GM18502 (cell line): ENCODE results near the gene B3GNT3.
"Not testable (repeated sequence)": the region's sequence is repeated elsewhere in the genome, so short reads cannot be mapped to it uniquely, and the experiment has no call there.

Experiments used
- ATAC-seq: cut with Tn5 transposase; IDR thresholded peaks from one replicate; pipeline ENCODE4 v1.9.1; 2021; ENCODE audit warnings: mild to moderate bottlenecking; ENCODE audit not compliant: unreplicated experiment, poor library complexity

Gene B3GNT3

DNA sequence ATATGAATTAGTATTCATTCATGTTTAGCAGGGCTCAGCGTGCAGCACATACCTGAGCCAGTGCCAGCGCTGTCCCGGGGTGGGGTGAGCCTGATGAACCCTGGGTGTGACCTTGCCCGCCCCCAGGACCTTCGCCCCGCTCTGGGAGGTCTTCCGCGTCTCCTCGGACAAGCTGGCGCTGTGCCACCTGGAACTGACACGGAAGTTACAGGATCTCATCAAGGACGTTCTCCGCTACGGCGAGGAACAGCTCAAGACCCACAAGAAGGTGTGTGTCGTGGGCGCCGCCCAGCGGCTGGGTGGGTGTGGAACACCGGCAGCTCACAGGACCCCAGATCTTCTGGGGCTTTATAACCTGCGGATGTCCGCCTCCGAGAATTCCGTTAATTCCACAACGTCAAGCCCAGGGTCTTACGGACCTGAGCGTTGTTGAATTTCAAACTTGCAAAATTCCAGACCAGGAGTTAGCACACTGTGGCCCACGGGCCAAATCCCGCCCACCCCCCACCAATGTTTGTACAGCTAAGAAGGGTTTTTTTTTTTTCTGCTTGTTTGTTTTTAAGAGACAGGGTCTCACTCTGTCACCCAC lies 28.3 kb upstream of the B3GNT3 start:
- no peak for ATAC-seq

DNA sequence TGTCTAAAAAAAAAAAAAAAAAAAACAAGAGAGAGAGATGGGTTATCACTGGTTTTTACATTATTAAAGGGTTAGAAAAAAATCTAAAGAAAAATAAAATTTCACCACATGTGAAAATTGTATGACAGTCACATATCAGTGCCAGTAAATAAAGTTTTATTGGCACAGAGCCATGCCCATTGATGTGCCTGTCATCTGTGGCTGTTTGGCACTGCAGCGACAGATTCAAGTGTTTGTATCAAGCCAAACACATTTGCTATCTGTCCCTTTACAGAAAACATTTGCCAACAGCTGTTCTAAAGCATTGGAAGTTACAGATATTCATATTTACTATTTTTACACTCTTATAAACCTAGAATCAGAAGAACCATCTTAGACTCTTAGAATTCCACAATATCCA lies 27.4 kb upstream of the B3GNT3 start:
- no peak for ATAC-seq

DNA sequence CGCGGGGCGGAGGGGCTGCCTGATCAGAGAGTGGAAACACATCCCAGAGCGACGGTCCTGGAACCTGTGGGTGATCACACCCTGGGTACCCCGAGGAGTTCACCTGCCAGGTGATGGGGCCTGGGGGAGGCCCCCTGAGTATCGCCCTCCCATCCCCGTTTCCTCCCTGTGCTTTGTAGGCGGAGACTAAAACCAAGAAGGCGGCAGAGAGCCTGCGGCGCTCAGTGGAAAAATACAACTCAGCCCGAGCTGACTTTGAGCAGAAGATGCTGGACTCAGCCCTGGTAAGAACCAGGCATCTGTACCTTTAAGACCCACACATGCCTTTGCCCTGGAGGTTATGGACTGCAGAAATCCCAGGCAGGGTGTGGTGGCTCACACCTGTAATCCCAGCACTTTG lies 24.3 kb upstream of the B3GNT3 start:
- no peak for ATAC-seq

DNA sequence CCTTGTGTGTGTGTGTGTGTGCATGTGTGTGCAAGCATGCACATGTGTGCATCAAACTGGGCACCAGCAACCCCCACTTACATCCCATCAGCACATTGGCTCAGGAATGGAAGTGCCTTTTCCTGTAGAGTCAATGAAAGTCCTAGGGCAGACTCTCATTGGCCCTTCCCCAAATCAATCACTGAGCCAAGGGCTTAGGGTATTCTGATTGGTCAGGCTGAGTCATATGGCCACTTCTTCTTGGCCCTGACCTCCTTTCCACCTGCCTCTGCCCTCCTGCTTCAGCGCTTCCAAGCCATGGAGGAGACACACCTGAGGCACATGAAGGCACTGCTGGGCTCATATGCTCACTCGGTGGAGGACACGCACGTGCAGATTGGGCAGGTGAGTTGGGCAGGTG lies 22.8 kb upstream of the B3GNT3 start:
- no peak for ATAC-seq

DNA sequence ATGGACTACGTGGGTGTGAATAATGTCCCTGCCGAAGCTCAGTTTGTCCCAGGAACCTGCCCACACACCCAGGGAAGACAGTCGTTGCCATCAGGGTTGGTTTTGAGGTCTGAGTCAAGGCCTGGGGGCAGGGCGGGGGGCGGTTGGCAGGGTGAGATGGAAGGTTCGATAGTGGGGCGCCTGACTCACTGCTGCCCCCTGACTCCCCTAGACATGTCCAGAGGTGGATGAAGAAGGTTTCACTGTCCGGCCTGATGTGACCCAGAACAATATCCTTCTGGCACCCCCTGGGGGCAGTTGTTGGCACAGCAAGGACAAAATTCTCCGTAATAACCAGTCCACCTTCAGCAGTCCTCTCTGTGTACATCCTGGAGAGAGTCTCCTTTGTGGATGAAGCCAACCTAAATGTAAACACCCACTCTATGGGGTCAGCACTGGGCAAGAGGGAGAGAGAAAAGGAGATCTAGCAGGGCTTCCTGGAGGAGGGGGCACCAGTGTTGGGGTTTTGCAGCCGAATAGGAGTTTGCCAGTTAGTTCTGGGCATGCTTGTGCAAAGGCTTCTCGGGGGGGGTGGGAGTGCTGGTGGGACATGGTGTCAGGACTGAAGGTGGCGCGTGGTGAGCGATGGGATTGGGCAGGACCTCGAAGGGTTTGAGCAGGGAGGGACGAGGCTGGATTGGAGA lies 19.6 kb upstream of the B3GNT3 start:
- no peak for ATAC-seq

DNA sequence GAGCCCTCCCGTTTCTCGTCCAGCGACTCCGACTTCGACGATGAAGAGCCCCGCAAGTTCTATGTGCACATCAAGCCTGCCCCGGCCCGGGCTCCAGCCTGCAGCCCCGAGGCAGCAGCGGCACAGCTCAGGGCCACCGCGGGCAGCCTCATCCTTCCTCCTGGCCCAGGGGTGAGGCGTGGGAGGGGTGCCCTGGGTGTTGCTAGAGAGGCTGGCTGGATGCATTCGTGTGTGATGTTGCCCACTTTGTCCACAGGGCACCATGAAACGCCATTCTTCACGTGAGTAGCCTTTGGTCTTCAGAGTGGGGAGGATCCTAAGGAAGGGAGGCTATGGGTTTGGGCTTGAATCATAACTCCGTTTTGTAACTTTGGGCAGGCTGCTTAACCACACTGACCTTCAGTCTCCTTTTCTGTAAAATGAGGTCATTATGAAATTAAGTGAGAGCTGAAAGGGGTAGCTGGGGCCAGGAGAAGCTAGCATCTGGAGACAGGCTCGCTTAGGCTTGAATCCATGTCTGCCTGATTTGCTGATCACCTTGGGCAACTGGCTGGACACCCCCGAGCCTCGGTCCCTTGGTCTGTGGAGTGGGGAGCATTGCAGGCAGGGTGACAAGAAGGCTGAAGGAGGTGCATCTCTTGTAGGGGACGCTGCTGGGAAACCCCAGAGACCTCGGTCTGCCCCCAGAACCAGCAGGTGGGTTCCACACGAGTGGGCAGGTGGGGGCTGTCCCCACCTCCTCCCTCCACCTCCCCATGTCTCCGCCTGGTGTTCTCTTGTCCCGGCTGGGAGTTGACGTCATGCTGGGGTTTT lies 18.7 kb upstream of the B3GNT3 start:
- ATAC-seq: peak; percentile 68

DNA sequence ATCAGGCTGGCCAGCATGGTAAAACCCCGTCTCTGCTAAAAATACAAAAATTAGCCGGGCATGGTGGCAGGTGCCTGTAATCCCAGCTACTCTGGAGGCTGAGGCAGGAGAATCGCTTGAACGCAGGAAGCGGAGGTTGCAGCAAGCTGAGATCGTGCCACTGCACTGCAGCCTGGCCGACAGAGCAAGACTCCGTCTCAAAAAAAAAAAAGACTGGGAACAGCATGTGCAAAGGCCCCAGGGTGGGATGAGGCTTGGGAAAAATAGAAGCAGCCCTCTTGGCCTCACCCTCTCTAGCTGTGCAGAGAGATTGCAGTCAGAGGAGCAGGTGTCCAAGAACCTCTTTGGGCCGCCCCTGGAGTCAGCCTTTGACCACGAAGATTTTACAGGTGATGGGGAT lies 17.1 kb upstream of the B3GNT3 start:
- ATAC-seq: not testable (repeated sequence)

DNA sequence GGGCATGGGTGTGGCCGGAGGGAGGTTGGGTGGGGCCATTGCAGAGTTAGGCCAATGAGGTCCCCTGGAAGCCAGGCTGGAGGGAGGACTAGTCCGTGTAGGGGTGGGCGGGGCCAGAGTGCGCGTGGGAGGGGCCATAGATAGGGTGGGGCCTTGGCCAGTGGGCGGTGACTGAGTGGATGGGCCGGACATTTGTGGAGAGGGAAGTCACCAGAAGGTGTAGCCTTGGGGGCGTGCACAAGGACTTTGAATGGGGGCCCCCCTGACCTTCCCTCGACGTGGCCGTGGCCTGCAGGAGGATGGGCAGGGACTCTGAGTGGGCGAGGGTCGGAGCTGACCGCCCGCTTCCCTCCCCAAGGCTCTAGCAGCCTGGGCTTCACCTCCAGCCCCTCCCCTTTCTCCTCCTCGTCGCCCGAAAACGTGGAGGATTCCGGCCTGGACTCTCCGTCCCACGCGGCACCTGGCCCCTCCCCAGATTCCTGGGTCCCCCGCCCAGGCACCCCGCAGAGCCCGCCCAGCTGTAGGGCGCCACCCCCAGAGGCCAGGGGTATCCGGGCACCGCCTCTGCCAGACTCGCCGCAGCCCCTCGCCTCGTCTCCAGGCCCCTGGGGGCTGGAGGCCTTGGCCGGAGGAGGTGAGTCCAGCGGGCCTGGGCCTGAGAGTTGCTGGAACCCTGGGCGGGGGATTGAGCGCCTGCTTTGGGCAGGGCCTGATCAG lies 16.5 kb upstream of the B3GNT3 start:
- no peak for ATAC-seq

DNA sequence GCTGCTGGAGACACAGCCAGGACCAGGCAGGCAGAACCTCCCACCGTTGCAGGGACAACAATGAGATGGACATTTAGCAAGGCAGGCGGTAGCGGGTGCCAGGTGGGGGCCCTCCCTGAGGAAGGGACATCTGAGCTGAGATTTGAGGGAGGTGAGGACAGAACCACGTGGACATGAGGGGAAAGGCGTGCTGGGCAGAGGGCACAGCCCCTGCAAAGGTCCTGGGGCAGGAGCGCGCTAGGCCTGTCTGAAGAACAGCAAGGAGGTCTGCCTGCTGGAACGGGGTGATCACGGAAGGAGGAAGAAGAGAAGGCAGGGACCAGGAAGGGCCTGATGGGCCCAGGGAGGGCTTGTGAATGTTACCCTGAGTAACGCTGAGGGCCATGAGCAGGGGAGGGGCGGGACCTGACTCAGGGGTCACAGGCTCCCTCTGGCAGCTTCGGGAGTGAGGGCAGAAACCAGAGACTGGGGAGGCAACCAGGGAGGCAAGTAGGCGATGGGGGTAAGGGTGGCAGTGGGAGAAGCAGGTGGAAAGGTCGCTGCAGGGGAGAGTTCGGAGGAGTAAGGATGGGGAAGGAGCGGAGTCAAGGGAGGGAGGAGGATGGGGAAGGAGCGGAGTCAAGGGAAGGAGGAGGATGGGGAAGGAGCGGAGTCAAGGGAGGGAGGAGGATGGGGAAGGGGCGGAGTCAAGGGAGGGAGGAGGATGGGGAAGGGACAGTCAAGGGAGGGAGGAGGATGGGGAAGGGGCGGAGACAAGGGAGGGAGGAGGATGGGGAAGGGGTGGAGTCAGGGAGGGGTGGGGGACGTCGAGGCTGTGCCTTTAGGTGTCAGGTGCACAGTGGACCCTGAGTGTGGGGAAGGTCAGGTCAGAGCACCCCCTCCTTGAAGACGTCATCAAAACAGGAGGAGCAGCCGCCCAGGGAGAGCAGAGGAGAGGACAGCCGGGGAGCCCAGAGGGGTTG lies 15.7 kb upstream of the B3GNT3 start:
- no peak for ATAC-seq

DNA sequence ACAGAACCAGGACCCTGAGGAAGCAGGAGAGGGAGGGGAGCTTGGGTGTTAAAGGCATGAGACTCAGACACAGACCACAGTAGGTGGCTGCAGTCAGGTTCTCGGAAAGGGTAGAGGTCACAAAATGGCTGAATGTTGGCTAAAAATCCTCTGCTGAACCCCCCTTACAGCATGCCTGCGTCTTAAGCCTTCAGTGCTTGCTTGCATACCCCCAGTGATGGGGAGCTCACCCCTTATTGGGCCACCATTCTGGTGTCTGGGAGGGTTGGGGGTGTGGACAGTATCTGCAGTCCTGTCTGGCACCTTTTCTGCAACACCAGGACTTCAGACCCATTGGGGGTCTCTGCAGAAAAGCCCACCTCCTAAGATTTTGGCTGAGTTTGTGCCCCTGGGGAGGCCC lies 14.2 kb upstream of the B3GNT3 start:
- ATAC-seq: no peak

DNA sequence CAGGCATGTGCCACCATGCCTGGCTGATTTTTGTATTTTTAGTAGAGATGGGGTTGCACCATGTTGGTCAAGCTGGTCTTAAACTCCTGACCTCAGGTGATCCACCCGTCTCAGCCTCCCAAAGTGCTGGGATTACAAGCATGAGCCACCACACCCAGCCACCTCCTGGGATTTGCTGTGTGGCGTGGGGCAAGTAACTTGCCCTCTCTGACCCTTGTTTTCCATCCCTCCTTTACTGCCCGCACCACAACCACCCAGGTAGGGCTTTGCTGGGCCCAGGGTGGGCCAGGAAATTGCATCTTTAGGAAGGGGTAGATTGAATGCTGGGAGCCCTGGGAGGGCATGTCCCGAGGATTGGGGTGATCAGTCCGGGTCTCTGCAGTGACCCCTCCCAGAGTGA lies 11.2 kb upstream of the B3GNT3 start:
- not testable (repeated sequence) for ATAC-seq

DNA sequence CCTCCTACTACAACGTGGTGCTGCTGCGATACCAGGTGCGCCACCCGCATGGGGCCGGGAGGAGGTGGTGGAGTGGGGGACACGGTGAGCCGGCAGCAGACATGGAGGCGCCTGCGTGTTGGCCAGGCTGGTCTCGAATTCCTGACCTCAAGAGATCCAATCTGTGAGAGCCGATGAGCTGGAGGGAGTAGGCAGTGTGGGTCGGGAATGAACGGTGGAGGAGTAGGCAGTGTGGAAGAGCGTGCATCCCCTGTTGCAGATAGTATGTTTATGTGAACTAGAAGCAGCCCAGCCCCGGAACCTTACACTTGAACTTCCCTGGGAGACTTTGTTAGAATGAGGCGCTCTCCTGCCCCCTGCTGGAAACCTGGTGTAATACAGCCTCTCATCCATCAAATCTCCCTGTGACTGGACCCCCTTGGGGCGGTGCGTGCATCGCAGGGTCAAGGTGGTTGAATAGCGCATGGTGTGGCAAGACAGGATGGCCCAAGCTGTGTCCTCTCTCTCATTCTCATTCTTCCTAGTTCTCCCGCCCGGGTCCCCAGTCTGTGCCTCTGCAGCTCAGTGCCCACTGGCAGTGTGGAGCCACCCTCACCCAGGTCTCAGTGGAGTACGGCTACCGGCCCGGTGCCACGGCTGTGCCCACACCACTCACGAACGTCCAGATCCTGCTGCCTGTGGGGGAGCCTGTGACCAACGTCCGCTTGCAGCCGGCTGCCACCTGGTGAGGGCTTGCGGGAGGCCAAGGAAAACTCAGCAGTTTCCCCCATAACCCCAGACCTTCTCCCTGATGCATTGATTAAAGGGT lies 10.5 kb upstream of the B3GNT3 start:
- no peak for ATAC-seq

DNA sequence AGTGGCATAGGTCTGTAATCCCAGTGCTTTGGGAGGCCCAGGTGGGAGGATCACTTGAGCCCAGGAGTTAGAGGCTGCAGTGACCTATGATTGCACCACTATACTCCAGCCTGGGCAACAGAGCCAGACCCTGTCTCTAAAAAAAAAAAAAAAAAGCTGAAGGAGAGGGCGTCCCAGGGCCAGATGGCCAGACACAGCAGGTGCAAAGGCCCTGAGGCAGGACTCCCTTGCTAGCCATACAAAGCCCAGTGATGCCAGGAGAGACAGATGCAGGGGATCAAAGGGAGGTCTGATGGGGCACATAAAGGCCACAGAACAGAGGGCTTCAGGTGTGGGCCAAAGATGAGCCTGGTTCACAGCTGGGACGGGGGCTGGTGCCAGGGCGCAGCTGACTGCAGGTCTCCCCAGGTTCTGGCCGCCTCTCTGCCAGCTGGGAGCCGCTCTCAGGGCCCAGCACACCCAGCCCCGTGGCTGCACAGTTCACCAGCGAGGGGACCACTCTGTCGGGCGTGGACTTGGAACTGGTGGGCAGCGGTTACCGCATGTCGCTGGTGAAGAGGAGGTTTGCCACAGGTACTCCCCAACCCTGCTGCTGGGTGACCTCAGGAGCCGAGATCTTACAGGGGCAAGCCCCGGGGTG lies 7.5 kb upstream of the B3GNT3 start:
- no peak for ATAC-seq

DNA sequence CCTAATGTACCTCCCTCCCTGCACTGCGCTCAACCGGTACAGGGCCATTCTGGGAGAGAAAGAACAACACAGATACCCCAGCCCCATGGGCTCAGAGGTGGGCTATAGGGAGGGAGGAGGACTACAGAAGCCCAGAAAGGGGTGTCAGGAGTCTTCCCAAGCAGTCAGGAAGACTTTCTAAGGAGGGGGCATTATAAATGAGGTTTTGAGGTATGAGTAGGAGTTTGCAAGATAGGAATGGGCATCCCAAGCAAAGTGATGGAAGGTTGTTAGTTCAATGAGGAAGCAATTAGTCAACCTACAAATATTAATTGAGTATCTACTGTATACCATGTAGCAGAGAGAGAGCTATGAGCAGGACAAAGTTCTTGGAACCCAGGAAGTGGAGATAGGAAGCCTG lies 6.3 kb upstream of the B3GNT3 start:
- ATAC-seq: no peak

DNA sequence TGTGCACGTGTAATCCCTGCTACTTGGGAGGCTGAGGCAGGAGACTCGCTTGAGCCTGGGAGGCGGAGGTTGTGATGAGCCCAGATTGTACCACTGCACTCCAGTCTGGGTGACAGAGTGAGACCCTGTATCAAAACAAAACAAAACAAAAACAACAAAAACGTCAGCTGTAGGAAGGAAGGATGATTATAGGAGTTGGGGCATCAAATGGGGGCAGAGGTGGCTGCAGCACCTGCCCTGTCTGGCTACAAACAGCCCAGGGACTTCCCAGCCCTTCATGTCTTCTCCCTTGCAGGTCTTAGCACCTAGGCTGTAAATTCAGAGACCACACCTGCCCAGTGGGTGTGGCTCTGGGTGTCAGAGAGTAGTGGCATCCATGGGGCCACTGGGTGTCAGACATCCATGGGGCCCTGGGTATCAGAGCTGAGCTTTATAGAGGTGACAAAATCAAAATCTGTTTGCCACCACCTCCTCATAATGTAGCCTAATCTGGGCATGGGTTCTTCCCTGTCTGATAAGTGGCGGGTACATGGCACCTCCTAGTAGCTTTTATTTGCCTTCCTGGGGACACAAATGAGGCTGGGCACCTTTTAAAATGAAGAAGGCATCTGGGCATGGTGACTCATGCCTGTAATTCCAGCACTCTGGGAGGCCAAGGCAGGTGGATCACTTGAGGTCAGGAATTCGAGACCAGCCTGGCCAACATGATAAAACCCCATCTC lies 4.7 kb upstream of the B3GNT3 start:
- ATAC-seq: no peak

DNA sequence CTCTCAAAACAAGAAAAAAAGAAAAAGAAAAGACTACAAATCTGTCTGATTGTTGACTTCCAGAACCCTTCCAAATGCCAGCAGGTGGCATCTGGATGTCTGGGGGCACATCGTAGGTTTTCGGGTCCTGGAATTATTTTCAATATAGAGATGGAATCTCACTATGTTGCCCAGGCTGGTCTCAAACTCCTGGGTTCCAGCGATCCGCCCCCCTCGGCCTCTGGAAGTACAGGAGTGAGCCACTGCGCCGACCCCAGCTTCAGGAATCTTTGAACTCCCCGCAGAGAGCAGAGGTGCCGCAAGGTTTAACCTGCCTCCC lies 567 bp upstream of the B3GNT3 start:
- no peak for ATAC-seq

DNA sequence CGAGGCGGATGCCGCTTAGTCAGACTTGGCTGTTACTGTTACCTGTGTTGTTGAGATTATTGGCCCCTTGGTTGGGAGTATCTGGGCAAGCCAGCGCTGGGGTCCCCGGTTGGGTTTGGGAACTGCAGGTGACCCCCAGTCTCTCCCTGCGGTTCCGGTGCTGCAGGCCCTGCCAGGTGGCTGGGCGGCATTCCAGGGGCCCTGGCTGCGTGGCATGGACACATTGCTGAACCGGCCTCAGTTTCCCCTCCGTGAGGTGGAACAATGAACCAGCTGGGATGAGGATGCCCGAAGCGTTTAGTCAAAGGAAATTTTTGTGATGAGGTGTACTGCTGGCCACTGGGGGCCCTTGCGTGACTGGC lies 538 bp downstream of the B3GNT3 start:
- ATAC-seq: no peak
